Measurements from ENCODE around the gene PHKA2. TPM values are rescaled to one million over a fixed set of nuclear protein-coding genes. Genes with fewer than 3 reads are reported as not detected.
A peak's percentile ranks its signal among the peaks of the same experiment; 100 is the strongest.

PHKA2 gene
- polyA plus RNA-seq, 6 donors from 2014 or later = 7.7 to 14.5 (median 9.4) TPM

DNA sequence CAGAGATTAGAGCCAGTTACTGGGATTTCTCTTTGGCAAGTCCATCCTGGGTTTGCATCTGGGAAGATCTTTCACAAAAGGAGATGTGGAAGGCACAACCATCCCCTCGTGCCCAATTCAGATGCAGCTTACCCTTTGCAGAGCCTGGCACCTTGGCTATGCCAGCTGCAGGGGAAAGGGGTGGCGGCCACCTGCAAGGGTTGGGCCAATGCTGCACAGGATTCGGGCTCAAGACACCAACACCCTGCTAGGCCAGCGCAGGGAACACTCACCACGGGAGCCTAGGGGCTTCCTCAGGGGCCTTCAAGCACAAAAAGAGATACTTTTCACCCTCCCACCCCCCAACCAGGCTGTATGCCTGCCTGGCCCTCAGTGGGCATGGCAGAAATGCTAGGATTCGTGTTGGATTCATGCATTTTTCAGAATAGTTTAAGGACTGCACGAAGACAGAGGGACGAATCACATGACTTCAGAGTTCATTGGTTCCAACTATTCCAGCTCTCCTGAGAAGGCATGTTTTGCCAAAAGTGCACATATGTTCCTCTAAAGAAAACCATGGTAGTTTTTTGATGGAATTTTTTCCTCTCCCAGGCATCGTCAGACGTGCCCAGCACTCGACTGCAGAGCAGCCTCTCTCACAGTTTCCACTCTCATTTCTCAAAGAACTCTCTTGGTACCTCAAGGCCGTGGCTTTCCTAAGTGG lies 94.4 kb downstream of the PHKA2 start:
- Mint-ChIP-seq H3K27me3 (no peaks in the 10 kb centered on the region), H3K9me3 (peaks cover 0 to 2% (median 0%) of the 10 kb centered on the region in 7 donors), H3K4me3 (peak overlapping the region in 2 of 8 donors; percentile 25 to 41), H3K4me1 (peaks cover 20 to 29% (median 24%) of the 10 kb centered on the region in 3 donors), H3K27ac (peak overlapping the region in 1 of 6 donors; percentile 12), H3K36me3 (no peaks in the 10 kb centered on the region)
- no peak for ATAC-seq (ENCODE audit: low read depth in 2 of 2)
- DNase-seq = no peak

DNA sequence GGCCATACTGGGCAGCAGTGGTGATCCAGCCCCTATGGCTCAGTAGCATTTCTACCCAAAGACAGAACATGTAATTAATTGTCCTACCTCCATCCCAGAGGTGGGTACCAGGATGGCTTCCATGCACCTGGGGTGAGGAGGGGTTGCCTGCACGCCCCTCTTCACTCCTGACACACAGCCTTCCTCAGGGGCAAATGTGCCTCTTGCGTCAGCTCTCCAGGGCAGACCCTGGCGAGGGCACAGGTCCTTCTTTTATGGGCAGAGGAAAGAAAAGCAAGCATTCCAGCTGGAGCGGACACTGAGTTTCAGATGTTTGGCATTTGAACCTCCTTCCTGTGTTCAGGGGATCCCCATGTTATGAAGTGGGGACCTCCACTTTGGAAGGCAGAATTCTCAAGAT lies 95.6 kb downstream of the PHKA2 start:
- no peak for ATAC-seq (ENCODE audit: low read depth in 2 of 2)
- H3K36me3 Mint-ChIP-seq = no peaks in the 10 kb centered on the region
- peak overlapping the region in 3 of 8 donors; percentile 86 to 97 (median 96) for H3K4me3 Mint-ChIP-seq
- peaks cover 0 to 2% (median 0%) of the 10 kb centered on the region in 7 donors for H3K9me3 Mint-ChIP-seq
- H3K4me1 Mint-ChIP-seq = peaks cover 20 to 29% (median 24%) of the 10 kb centered on the region in 3 donors
- DNase-seq = no peak
- H3K27ac Mint-ChIP-seq = peak overlapping the region in 1 of 6 donors; percentile 42
- H3K27me3 Mint-ChIP-seq = no peaks in the 10 kb centered on the region

DNA sequence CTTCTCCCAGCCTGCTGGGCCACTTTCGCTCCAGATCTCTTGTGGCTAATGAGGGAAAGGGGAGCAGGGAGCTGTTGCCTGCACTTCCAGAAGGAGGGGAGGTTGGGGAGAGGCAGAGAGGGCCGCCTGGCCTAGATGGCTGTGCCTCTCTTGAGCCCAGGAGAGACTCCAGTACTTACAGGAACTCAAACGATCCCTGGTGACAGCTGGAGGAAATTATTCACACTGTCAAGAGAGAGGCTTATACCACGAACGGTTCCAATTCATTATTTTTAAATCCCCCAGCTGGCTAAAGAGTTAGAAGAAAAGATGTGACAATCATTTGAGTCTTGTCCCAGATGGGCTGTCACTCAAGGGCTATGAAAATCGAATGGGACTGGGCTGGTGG lies 96.1 kb downstream of the PHKA2 start:
- H3K27me3 Mint-ChIP-seq = no peaks in the 10 kb centered on the region

DNA sequence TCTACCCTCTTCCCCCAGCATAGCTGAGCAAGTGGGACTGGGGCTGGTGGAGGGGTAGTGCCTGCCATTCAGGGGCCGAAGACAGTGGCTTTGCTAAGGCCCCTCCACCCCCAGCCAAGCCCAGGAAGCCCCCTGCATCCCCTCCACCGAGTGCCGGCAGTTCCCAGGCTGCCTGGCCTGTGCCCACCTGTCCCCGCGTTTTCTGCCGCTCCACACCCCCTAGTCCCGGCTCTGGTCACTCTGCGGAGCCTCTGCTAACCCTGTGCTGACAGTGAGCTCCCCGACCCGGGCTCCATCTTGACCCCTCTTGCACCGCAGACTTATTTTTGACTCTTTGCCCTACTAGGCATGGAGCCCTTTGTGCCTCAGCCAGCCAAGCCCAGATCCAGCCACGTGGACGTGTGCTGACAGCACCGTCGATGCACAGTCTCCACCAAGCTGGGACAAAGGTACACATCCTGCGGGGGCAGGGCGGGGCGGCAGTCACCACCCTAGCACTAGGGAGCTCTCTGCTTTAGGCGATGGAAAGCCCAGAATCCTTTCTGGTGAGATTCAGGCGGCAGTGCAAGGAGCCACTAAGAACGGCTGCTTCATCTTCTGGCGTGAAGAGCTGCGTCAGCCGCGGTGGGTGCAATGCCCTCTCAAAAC lies 96.6 kb downstream of the PHKA2 start:
- DNase-seq = no peak
- no peaks in the 10 kb centered on the region for H3K27me3 Mint-ChIP-seq
- peaks cover 0 to 4% (median 2%) of the 10 kb centered on the region in 7 donors for H3K9me3 Mint-ChIP-seq

More for the DNA sequence above, 96.1 kb downstream of the PHKA2 start:
- Mint-ChIP-seq H3K27ac (peak overlapping the region in 5 of 6 donors; percentile 27 to 86 (median 57)), H3K9me3 (peaks cover 0 to 2% (median 0%) of the 10 kb centered on the region in 7 donors), H3K36me3 (no peaks in the 10 kb centered on the region), H3K4me3 (peak overlapping the region; percentile 52 to 97 (median 90)), H3K4me1 (peaks cover 20 to 29% (median 24%) of the 10 kb centered on the region in 3 donors)
- ATAC-seq (ENCODE audit: low read depth in 2 of 2) (no peak), DNase-seq (no peak)

DNA sequence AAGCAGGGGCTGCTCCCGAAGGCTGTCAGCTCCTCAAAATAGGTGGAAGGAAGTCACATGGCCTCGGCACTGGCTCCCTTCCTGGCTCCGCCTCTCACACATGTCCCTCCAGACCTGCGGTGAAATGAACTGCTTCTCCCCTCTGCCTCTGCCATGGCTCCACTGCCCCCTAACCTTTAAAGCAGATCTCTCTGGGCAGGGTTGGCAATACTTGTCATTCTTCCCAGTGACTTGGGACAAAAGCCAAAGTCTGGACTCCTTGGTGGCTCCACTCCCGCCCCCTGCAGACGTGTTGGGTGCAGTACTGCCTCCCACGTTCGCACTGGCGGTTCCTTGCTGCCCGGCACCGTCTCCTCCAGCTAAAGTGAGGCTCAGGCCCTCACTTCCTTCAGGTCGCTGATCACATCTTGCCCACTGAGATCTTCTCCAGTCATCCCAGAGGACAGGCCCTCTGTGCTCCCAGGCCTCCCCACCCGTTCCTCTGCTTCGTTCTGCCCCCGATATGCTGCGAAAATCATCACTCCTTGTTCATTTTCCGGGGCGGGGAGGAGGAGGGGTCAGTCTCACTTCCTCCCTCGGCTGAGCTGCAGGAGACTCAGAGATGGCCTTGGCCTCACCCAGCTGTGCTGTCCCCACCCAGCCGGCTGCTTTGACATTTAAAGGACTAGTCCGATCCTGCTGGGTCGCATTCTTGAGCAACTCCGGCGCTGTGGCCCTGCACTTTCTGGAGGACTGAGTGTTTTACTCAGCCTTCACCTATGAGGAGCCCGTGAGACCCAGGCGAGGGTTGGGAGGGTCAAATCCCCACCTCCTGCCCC lies 97.4 kb downstream of the PHKA2 start:
- peak; percentile 51 for DNase-seq
- no peaks in the 10 kb centered on the region for H3K27me3 Mint-ChIP-seq
- H3K4me3 Mint-ChIP-seq = peak overlapping the region; percentile 86 to 98 (median 95)
- H3K4me1 Mint-ChIP-seq = peaks cover 20 to 29% (median 24%) of the 10 kb centered on the region in 3 donors
- ATAC-seq (ENCODE audit: low read depth in 2 of 2) = peak; percentile 77 to 78
- peak overlapping the region; percentile 81 to 95 (median 93) for H3K27ac Mint-ChIP-seq
- peaks cover 0 to 5% (median 2%) of the 10 kb centered on the region in 7 donors for H3K9me3 Mint-ChIP-seq
- peaks cover 0 to 8% of the 10 kb centered on the region in 2 donors for H3K36me3 Mint-ChIP-seq

More for the DNA sequence above, 96.6 kb downstream of the PHKA2 start:
- Mint-ChIP-seq H3K4me3 (peak overlapping the region; percentile 86 to 98 (median 95)), H3K27ac (peak overlapping the region; percentile 44 to 95 (median 84)), H3K4me1 (peaks cover 20 to 29% (median 24%) of the 10 kb centered on the region in 3 donors), H3K36me3 (peaks cover 0 to 4% of the 10 kb centered on the region in 2 donors)
- no peak for ATAC-seq (ENCODE audit: low read depth in 2 of 2)

DNA sequence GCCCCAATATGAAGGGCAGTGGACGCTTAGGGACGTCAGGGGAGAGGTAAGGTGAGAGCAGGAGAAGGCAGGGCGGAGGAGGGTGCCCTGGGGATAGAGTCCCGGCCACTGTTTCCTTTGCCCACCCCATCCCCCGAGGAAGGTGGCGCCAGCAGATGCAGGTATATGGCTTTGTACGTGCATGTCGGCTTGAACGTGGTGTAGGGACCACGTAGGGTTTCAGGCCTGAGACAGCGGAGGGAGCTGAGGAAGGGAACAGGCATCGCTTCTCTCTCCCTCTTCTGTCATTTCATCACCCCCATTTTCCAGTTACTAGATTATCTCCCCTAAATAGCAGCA lies 97.9 kb downstream of the PHKA2 start:
- ATAC-seq (ENCODE audit: low read depth in 2 of 2) (peak; percentile 22 to 38), DNase-seq (no peak)
- peaks cover 0 to 8% of the 10 kb centered on the region in 2 donors for H3K36me3 Mint-ChIP-seq
- H3K4me1 Mint-ChIP-seq = peaks cover 20 to 29% (median 24%) of the 10 kb centered on the region in 3 donors
- H3K4me3 Mint-ChIP-seq = peak overlapping the region; percentile 86 to 98 (median 95)
- no peaks in the 10 kb centered on the region for H3K27me3 Mint-ChIP-seq
- peak overlapping the region; percentile 22 to 95 (median 88) for H3K27ac Mint-ChIP-seq
- peaks cover 0 to 5% (median 2%) of the 10 kb centered on the region in 7 donors for H3K9me3 Mint-ChIP-seq

DNA sequence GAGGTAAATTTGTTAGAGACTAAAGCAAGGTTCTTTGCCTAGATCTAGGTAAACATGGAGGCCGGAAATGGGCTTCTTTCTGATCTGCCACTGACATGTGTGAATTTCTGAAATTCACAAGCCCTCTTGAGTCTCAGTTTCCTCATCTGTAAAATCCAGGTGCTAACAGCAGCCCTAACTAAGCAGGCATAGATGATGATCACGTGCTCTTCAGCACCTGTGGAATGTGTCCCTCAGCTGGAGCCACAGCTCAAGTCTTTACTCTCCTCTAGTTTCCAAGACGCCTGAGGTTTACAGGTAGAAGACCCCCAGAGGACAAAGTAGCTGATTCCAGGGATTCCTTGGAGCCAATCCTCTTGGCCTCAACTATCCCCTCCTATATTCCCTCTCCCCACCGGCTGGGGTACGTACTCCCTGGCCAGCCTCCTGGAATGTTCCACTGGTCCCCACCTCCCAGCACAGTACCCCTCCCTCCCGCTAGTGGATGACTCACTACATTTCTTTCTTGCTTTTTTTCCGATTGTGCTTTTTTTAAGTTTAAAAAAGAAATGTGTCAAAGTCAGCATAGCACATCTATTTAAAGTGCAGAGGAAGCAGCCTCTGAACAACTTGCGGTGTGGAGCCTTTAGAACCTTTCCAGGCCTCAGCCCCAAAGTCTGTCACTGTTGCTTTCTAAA lies 98.4 kb downstream of the PHKA2 start:
- H3K36me3 Mint-ChIP-seq = peaks cover 0 to 8% of the 10 kb centered on the region in 2 donors
- ATAC-seq (ENCODE audit: low read depth in 2 of 2) = peak in 1 of 2 donors; percentile 4
- H3K4me1 Mint-ChIP-seq = peaks cover 20 to 29% (median 24%) of the 10 kb centered on the region in 3 donors
- no peak for DNase-seq
- peak overlapping the region; percentile 22 to 92 (median 72) for H3K27ac Mint-ChIP-seq
- H3K27me3 Mint-ChIP-seq = peaks cover 0 to 1% (median 0%) of the 10 kb centered on the region in 3 donors
- H3K9me3 Mint-ChIP-seq = peaks cover 0 to 5% (median 2%) of the 10 kb centered on the region in 7 donors
- peak overlapping the region; percentile 86 to 98 (median 95) for H3K4me3 Mint-ChIP-seq

DNA sequence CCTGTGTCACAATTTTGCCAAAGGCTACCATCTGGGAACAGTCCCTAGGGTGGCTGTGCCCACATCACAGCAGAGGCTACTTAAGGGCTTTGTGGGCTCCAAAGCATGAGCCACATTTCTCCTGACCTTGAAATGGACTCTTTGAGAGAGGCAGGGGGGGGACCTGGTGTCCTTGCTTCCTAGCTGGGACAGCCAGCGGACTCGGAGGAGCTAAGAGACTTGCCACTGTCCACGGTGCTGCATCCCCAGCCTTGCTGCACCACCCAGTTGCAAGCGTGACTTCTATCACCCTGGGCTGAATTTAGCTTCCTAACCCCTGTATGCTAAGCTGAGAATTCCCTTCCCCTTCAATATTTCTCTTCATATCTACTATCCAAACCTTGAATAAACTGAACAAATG lies 99.0 kb downstream of the PHKA2 start:
- H3K27me3 Mint-ChIP-seq = peaks cover 0 to 7% (median 0%) of the 10 kb centered on the region in 3 donors
- DNase-seq (no peak), ATAC-seq (ENCODE audit: low read depth in 2 of 2) (no peak)
- H3K4me1 Mint-ChIP-seq = peaks cover 20 to 29% (median 27%) of the 10 kb centered on the region in 3 donors
- peak overlapping the region in 3 of 8 donors; percentile 0 to 16 (median 12) for H3K4me3 Mint-ChIP-seq
- peaks cover 0 to 5% (median 2%) of the 10 kb centered on the region in 7 donors for H3K9me3 Mint-ChIP-seq
- H3K36me3 Mint-ChIP-seq = peaks cover 0 to 8% of the 10 kb centered on the region in 2 donors
- H3K27ac Mint-ChIP-seq = peak overlapping the region in 2 of 6 donors; percentile 29 to 64

DNA sequence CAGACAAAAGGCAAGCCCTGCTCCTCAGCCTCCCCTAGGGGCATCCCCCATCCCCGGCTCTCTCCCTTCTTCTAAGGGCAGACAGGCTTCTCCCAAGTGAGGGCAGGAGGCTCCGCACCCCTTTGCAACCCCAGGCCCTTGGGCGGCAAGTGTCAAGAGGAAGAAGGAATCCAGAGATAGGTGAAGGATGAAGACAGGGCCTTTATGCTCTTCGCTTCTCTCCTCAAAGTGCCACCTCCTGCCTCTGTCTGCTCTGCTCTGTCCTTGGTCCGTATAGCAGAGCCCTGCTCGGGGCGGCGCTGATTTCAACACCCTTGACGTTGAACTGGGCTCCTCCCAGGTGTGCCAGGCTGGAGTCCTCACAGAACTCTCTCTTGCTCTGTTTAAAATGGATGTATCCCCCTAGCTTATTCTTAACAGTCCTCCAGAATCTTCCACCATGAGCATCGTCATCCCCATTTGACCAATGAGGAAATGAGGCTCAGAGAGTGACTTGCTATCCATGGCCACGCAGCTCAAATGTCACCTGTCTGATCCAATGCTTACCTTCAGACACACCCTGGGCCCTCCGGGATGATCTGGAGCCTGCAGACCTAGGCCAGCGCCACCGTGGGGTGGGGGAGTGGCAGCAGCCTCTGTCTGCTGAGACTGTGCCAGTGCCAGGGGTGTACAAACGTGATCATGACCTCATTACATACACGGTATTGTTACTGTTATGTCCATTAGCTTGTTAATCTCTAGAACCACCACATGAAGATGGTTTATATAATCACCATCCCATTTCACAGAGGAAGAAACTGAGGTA lies 99.8 kb downstream of the PHKA2 start:
- H3K9me3 Mint-ChIP-seq = peaks cover 0 to 5% (median 2%) of the 10 kb centered on the region in 7 donors
- peak overlapping the region in 1 of 8 donors; percentile 12 for H3K4me3 Mint-ChIP-seq
- peaks cover 0 to 7% (median 0%) of the 10 kb centered on the region in 3 donors for H3K27me3 Mint-ChIP-seq
- ATAC-seq (ENCODE audit: low read depth in 2 of 2) (no peak), DNase-seq (no peak)
- H3K4me1 Mint-ChIP-seq = peaks cover 20 to 29% (median 27%) of the 10 kb centered on the region in 3 donors
- peak overlapping the region in 3 of 6 donors; percentile 47 to 49 (median 47) for H3K27ac Mint-ChIP-seq
- H3K36me3 Mint-ChIP-seq = peaks cover 0 to 8% of the 10 kb centered on the region in 2 donors

DNA sequence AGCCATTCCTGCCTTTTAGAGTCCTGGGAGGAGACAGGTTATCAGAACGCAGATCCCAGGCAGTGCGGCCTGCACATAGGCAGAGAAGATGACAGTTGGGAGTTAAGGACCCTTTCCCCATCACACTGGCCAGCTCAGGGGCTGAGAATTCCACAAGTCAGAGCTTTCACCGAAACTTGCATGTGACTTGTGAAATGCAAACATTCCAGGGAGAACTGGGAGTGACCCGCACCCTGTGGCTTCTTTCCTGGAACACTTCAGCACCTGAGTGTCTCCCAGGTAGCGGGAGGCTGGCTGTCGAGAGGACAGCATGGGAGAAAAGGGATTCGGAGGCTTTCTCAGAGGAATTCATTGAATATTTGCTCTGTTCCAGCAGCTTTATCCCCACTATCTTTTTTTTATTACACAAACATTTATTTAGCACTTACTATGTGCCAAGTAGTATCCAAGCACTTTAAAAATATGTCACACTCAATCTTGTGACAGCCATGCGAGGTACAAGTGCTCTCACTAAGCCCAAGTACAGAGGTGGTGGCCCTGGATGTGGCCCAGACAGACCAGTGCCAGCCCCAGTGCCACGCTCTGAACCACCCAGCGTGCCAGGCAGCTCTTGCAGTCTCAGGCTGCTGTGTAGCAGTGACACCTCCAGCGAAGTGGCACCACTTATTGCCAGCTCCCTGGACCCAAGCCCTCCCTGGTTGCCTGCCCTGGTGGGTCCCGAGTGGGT lies 100.5 kb downstream of the PHKA2 start:
- DNase-seq (no peak), ATAC-seq (ENCODE audit: low read depth in 2 of 2) (no peak)
- no peak overlapping the region for H3K4me3 Mint-ChIP-seq
- H3K36me3 Mint-ChIP-seq = peaks cover 0 to 8% of the 10 kb centered on the region in 2 donors
- peaks cover 0 to 10% (median 0%) of the 10 kb centered on the region in 3 donors for H3K27me3 Mint-ChIP-seq
- H3K27ac Mint-ChIP-seq = no peak overlapping the region
- peaks cover 0 to 5% (median 2%) of the 10 kb centered on the region in 7 donors for H3K9me3 Mint-ChIP-seq
- H3K4me1 Mint-ChIP-seq = peaks cover 20 to 29% (median 27%) of the 10 kb centered on the region in 3 donors

DNA sequence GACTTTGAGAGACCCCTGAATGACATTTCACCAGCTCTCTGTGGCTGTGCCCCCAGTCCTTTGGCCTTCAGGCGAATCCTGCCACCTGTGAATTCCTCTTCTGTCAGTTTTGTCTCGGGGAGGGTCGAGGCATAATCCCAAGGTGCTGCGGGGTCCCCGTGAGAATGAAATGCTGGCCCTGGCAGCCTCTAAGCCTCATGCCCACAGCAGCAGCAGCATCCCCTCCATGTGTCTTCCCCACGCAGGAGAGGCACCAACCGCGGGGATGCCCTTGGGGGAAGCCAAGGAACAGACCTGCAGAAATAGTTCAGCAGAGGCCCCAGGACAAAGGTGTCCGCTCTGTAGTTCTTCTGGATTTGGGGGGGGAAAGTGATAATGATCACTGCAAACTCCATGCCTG lies 104.8 kb downstream of the PHKA2 start:
- Mint-ChIP-seq H3K4me1 (peaks cover 0 to 6% (median 0%) of the 10 kb centered on the region in 3 donors), H3K27ac (no peak overlapping the region), H3K36me3 (peaks cover 0 to 8% of the 10 kb centered on the region in 2 donors), H3K27me3 (peaks cover 0 to 22% (median 5%) of the 10 kb centered on the region in 3 donors), H3K4me3 (no peak overlapping the region), H3K9me3 (peaks cover 0 to 5% (median 0%) of the 10 kb centered on the region in 7 donors)
- no peak for DNase-seq
- ATAC-seq (ENCODE audit: low read depth in 2 of 2) = no peak
